ENCODE measurements around the gene PICALM. TPM values are rescaled to one million over a fixed set of nuclear protein-coding genes. Genes with fewer than 3 reads are reported as not detected.

The PICALM gene
- total RNA-seq, 2 donors from 2014 or later: 166 to 286 TPM

DNA sequence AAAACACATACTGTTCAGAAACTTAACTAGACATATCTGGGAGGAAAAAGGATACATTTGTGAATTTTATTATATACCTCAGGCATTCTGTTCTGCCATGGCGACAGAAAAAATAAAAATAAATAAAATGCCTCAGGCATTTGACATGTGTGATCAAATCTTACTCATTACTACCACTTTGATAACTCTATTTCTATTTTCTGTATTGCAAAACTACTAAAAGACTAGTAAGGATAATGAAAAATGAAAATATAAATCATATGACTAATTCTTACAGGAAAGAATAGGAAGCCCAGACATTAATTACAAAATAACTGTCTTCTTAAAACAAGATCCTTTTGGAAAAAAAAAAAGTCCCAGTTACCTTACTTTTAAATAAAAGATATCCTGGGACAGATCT lies 5.3 kb downstream of the PICALM start:
- TF ChIP-seq, protein P1, sequence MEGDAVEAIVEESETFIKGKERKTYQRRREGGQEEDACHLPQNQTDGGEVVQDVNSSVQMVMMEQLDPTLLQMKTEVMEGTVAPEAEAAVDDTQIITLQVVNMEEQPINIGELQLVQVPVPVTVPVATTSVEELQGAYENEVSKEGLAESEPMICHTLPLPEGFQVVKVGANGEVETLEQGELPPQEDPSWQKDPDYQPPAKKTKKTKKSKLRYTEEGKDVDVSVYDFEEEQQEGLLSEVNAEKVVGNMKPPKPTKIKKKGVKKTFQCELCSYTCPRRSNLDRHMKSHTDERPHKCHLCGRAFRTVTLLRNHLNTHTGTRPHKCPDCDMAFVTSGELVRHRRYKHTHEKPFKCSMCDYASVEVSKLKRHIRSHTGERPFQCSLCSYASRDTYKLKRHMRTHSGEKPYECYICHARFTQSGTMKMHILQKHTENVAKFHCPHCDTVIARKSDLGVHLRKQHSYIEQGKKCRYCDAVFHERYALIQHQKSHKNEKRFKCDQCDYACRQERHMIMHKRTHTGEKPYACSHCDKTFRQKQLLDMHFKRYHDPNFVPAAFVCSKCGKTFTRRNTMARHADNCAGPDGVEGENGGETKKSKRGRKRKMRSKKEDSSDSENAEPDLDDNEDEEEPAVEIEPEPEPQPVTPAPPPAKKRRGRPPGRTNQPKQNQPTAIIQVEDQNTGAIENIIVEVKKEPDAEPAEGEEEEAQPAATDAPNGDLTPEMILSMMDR (IDR thresholded peaks at IDR 0.05): no peak
- Histone ChIP-seq H3K27me3 (no peaks in the 10 kb centered on the region), H3K4me1 (peaks cover 0 to 73% of the 10 kb centered on the region in 2 donors), H3K36me3 (no peaks in the 10 kb centered on the region), H3K27ac (peak overlapping the region; percentile 96), H3K4me3 (no peak overlapping the region), H3K9me3 (no peaks in the 10 kb centered on the region)
- no peak for DNase-seq (ENCODE audit: low spot score)

DNA sequence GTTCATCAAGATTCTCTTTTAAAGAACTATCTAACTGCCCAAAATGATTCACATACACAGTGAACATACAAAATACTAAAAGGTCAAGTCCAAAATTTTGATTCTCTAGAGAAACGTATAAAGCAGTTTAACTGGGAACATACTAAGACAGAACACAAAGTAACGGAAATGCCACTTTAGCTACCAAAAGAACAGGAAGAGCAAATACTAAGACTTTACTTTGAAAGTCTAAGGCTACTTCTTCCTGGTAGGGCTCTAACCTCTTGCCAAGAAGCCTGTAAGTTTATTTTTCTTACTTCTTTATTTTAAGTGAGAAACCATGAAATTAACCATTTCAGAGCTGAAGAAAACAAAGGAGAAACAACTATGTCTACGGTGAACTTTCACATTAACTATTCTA lies 6.2 kb downstream of the PICALM start:
- TF ChIP-seq, protein P1 (IDR thresholded peaks at IDR 0.05): no peak
- Histone ChIP-seq H3K27me3 (no peaks in the 10 kb centered on the region), H3K4me1 (peaks cover 0 to 81% of the 10 kb centered on the region in 2 donors), H3K4me3 (no peak overlapping the region), H3K27ac (peak overlapping the region; percentile 66 to 96), H3K36me3 (no peaks in the 10 kb centered on the region), H3K9me3 (no peaks in the 10 kb centered on the region)
- DNase-seq (ENCODE audit: low spot score): no peak

DNA sequence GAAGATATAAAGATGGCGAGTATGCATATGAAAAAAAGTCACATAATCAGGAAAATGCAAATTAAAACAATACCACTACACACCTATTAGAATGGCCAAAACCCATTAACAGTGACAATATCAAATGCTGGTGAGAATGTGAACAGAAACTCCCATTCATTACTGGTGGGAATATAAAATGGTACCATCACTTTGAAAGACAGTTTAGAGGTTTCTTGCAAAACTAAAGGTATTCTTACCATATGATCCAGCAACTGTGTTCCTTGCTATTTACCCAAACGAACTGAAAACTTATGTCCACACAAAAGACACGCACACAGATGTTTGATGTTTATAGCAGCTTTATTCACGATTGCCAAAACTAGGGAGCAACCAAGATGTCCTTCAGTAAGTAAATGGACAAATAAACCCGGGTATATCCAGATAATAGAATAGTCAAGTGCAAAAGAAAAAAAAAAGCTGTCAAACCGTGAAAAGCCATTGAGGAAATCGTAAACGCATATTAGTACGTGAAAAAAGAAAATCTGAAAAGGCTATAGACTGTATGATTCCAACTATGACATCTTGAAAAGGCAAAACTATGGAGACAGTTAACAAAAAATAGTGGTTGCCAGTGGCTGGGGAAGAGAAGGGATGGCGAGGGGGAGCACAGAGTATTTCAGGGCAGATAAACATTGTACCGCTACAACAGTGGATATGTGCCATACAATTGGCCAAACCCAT lies 7.2 kb downstream of the PICALM start:
- Histone ChIP-seq H3K27ac (peak overlapping the region; percentile 66 to 96), H3K4me1 (peaks cover 0 to 81% of the 10 kb centered on the region in 2 donors), H3K9me3 (no peaks in the 10 kb centered on the region), H3K36me3 (no peaks in the 10 kb centered on the region), H3K4me3 (no peak overlapping the region), H3K27me3 (no peaks in the 10 kb centered on the region)
- no peak for DNase-seq (ENCODE audit: low spot score)
- TF ChIP-seq, protein P1 (IDR thresholded peaks at IDR 0.05): no peak

DNA sequence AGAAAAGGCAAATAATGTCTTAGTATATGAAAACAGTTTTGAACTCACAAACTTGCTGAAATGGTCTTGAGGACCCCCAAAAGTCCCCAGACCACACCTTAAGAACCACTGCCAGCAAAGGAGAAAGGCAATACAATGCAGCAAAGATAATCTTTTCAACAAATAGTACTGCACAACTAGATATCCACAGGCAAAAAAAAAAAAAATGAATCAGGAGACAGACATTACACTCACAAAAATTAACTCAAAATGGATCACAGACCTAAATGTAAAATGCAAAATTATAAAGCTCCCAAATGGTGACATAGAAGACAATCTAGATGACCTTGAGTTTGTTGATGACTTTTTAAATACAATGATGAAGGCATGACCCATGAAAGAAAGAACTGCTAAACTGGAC lies 8.3 kb downstream of the PICALM start:
- Histone ChIP-seq H3K36me3 (no peaks in the 10 kb centered on the region), H3K4me1 (peaks cover 0 to 77% of the 10 kb centered on the region in 2 donors), H3K9me3 (no peaks in the 10 kb centered on the region), H3K27ac (no peak overlapping the region), H3K27me3 (no peaks in the 10 kb centered on the region), H3K4me3 (no peak overlapping the region)
- no peak for DNase-seq (ENCODE audit: low spot score)
- TF ChIP-seq, protein P1 (IDR thresholded peaks at IDR 0.05): no peak

DNA sequence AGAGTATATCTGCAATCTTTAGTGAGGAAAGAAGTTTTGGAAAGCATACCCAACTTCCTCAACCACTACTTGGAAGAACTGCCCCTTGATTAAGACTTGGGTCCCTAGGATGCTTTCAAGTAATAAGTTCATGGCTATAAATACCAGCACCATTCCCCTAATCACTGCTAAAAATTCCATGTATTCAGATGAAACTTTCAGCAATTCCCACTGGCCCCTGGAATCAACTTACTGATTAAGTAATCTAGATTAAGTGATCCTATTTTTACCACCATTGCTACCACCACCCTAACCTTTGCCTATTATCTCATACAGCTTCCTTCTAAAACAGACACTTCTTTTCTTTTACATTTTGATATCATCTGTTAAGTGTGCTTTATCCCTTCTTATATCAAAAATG lies 10.5 kb downstream of the PICALM start:
- Histone ChIP-seq H3K27ac (no peak overlapping the region), H3K27me3 (no peaks in the 10 kb centered on the region), H3K9me3 (no peaks in the 10 kb centered on the region), H3K36me3 (no peaks in the 10 kb centered on the region), H3K4me3 (no peak overlapping the region), H3K4me1 (peaks cover 0 to 73% of the 10 kb centered on the region in 2 donors)
- TF ChIP-seq, protein P1 (IDR thresholded peaks at IDR 0.05): no peak
- no peak for DNase-seq (ENCODE audit: low spot score)

Data from right atrium auricular region (tissue), 2 donors.